PFSK-1 (cell line): Measurements from ENCODE around the gene GABRR2.

ENCODE experiments used
- FOXP2 ChIP-seq: optimal IDR thresholded peaks from 2 replicates; pipeline ENCODE3; 2011; ENCODE audit warnings: borderline replicate concordance, control low read depth, inconsistent platforms; ENCODE audit not compliant: insufficient read depth; ENCODE audit errors: extremely low read length, extremely low read depth
- POLR2AphosphoS5 ChIP-seq: IDR thresholded peaks from 2 replicates; pipeline ENCODE4 v1.6.1; 2012; ENCODE audit warnings: low read depth, mild to moderate bottlenecking, control low read depth, low read length, moderate library complexity
- SIN3A ChIP-seq: IDR thresholded peaks from 2 replicates; pipeline ENCODE4 v1.6.1; 2012; ENCODE audit warnings: mild to moderate bottlenecking, low read length, moderate library complexity, borderline replicate concordance; ENCODE audit not compliant: insufficient read depth
- TAF1 ChIP-seq: IDR thresholded peaks from 2 replicates; pipeline ENCODE4 v1.6.1; 2012; ENCODE audit warnings: low read length, control low read depth, borderline replicate concordance; ENCODE audit not compliant: insufficient read depth
- TF ChIP-seq, protein P1 (sequence below), 2 experiments: IDR thresholded peaks; 2 replicates each; pipeline versions ENCODE4 v1.6.1 to v1.8.0; 2011 to 2012; ENCODE audit warnings: low read depth in 2 of 2, low read length in 2 of 2, control low read depth in 1 of 2, inconsistent platforms in 1 of 2, mild to moderate bottlenecking in 1 of 2, moderate library complexity in 1 of 2; ENCODE audit not compliant: insufficient read depth in 1 of 2

Gene GABRR2

DNA sequence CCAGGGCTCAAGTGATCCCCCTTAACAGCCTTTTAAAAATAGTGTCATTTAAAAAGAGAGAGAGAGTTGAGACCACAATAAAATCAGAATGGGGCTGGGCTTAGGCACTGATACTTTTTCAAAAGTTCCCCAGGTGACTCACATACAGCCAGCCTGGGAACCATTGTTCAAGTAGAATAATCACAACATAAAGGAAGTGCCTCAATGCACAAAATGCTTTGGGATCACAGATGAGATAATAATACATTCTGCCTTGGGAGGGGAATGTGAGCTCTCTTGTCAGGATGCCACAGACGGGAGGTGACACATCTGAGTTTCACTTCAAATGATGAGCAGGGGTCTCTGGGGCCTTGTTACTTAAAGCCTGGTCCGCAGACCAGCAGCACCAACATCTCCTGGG lies 63.9 kb downstream of the GABRR2 start:
- no peak for TF ChIP-seq SIN3A
- TF ChIP-seq, protein P1, sequence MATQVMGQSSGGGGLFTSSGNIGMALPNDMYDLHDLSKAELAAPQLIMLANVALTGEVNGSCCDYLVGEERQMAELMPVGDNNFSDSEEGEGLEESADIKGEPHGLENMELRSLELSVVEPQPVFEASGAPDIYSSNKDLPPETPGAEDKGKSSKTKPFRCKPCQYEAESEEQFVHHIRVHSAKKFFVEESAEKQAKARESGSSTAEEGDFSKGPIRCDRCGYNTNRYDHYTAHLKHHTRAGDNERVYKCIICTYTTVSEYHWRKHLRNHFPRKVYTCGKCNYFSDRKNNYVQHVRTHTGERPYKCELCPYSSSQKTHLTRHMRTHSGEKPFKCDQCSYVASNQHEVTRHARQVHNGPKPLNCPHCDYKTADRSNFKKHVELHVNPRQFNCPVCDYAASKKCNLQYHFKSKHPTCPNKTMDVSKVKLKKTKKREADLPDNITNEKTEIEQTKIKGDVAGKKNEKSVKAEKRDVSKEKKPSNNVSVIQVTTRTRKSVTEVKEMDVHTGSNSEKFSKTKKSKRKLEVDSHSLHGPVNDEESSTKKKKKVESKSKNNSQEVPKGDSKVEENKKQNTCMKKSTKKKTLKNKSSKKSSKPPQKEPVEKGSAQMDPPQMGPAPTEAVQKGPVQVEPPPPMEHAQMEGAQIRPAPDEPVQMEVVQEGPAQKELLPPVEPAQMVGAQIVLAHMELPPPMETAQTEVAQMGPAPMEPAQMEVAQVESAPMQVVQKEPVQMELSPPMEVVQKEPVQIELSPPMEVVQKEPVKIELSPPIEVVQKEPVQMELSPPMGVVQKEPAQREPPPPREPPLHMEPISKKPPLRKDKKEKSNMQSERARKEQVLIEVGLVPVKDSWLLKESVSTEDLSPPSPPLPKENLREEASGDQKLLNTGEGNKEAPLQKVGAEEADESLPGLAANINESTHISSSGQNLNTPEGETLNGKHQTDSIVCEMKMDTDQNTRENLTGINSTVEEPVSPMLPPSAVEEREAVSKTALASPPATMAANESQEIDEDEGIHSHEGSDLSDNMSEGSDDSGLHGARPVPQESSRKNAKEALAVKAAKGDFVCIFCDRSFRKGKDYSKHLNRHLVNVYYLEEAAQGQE (IDR thresholded peaks at IDR 0.05; ENCODE audit: insufficient read depth in 1 of 2, low read depth in 2 of 2, low read length in 2 of 2), result no peak
- TF ChIP-seq TAF1, result no peak
- TF ChIP-seq FOXP2, result no peak

GRCh38 chr6:89250239-89250638 lies 64.9 kb downstream of the GABRR2 start:
- no peak for TF ChIP-seq SIN3A
- no peak for TF ChIP-seq TAF1
- TF ChIP-seq POLR2AphosphoS5, result no peak
- no peak for TF ChIP-seq FOXP2
- TF ChIP-seq, protein P1 (IDR thresholded peaks at IDR 0.05; ENCODE audit: insufficient read depth in 1 of 2, low read depth in 2 of 2, low read length in 2 of 2), result no peak

GRCh38 chr6:89244241-89244985 lies 70.7 kb downstream of the GABRR2 start:
- TF ChIP-seq SIN3A, result no peak
- no peak for TF ChIP-seq TAF1
- TF ChIP-seq, protein P1 (IDR thresholded peaks at IDR 0.05; ENCODE audit: insufficient read depth in 1 of 2, low read depth in 2 of 2, low read length in 2 of 2), result no peak
- no peak for TF ChIP-seq FOXP2
- TF ChIP-seq POLR2AphosphoS5, result no peak

GRCh38 chr6:89243331-89243629 lies 71.8 kb downstream of the GABRR2 start:
- TF ChIP-seq FOXP2 (no peak), TAF1 (no peak), POLR2AphosphoS5 (no peak), SIN3A (no peak)
- TF ChIP-seq, protein P1 (IDR thresholded peaks at IDR 0.05; ENCODE audit: insufficient read depth in 1 of 2, low read depth in 2 of 2, low read length in 2 of 2), result no peak
